SH-SY5Y (cell line): ENCODE data around the gene FUNDC2.

Experiments
- GATA2 ChIP-seq: IDR thresholded peaks from 2 replicates; pipeline ENCODE4 v1.6.1; 2011; ENCODE audit warnings: mild to moderate bottlenecking, low read depth, low read length
- GATA3 ChIP-seq: IDR thresholded peaks from 2 replicates; pipeline ENCODE4 v1.6.1; 2011; ENCODE audit warnings: low read depth, mild to moderate bottlenecking, low read length, moderate library complexity

DNA sequence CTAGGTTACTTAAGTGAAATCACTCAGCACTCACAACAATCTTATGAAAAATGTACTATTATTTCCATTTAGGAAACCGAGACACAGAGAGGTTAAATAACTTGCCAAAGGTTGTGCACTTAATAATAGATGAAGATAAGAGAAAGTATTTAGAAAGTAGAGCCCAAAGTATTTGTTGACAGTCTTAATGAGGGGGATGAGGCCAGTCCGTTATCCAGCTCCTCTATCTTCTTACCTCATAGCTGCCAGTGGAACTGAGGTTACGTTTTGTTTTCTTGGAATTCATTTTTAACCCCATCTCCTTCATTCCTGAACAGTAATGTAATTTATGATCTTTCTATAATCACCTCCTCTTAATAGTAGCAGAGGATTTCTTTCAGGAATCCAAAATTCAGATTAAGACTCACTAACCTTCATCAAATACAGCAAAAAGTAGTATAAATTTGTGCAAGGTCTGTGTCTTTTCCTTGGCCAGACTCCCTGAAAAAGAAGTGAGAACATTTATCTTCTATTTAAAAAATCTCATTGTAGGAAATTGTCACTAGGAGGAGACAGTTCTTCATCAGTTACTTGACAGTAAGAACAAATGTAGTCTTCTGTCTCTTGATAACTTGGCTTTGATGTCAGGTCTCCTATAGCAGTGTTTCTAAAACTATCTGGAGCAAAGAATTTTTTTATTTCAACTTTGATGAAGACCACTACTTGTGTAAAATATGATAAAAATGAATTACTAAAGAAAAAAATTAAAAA lies 39.6 kb upstream of the FUNDC2 start:
- TF ChIP-seq GATA2 (no peak), GATA3 (no peak)
